A549 treated with AZD9567 at 1 μM for 4 hours (cell line): Measurements from ENCODE around the gene NFX1. TPM values are rescaled to one million over a fixed set of nuclear protein-coding genes. Genes with fewer than 3 reads are reported as not detected.

Experiments
- total RNA-seq: library from RNA; stranded (reverse); fragments of 200-300 nt; extraction: Qiagen RNA extraction; gene quantifications from 5 replicates; pipeline ENCODE4 v1.2.3, GENCODE V29; 2022; ENCODE audit not compliant: insufficient read depth

Gene NFX1
- 28.5 to 40.8 TPM (median 29.2 TPM) in 5 replicates for total RNA-seq

GRCh38 chr9:33290247-33291030 lies at the start of gene NFX1:
Gene NFX1 (plus strand): TSS chr9:33290516. CDS start chr9:33290573, 57 bp downstream.

DNA sequence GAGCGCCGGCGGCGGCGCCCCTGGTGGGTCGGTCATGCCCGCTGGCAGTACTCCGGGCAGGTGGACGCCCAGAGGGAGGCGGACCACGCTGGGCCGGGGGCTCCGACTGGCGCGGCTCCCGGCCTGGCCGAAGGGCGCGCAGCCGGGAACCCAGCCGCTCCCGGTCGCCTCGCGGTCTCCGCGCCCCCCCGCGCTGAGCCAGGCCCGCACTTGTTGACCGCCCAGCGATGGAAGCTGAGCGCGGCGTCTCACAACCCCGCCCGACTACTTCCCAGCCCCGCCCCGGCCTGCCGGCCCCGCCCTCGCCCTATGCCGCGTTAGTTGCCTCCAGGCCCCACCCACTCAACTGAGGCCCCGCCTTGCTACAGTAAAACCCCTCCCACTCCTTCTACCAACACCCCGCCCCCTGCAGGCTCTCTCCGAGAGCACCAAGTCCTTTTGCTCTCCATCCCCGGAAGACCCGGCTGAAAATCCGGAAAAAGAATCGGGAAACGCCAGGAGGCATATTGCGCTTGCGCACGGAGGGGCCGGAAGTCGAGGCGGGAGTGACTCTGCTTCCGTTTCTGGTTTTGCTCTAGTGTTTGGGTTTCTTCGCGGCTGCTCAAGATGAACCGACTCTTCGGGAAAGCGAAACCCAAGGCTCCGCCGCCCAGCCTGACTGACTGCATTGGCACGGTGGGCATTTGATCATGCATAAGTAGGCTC lies 25.7 kb upstream of the NFX1 start, which contains the start of the genes BAG1 and CHMP5:
Gene BAG1 (minus strand): TSS at position 236 of the 705 bp plus-strand sequence.
Gene CHMP5 (plus strand): TSS at position 577 of the 705 bp plus-strand sequence. CDS start 30 bp downstream, at position 607.

DNA sequence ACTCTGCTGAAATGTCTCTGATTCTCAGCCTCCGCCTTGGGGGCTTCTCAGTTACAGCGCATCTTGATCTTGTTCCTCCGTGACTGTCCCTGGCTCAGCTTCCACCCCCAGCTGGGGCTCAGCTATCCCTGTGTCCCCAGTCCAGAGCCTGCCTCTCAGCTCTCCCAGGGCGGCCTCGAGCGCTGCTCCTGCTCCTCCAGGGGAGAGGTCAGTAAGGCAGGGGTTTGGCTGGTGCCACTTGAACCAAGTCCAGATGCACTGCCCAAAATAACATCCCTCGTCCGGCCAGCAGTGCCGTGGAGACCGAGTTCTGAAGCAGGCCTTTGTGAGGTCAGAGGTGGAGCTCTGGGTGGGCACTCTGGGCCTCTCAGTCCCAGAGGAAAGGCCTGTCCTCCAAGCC lies 112.1 kb downstream of the NFX1 start, which contains the start of gene AQP7:
Gene AQP7 (minus strand): TSS at position 198 of the 400 bp plus-strand sequence. CDS start 1,306 bp downstream, outside the sequence.

Other genes with a start within 250 kb of the NFX1 start
- gene SMU1, start 213.8 kb upstream of the NFX1 start, total RNA-seq = 17.2 to 25.2 TPM (median 18.2 TPM) in 5 replicates
- 174 to 231 TPM (median 193 TPM) in 5 replicates for gene B4GALT1, start 123.2 kb upstream of the NFX1 start, total RNA-seq
- gene SPINK4, start 50.3 kb upstream of the NFX1 start, total RNA-seq = not detected in 5 replicates
- 125 to 134 TPM (median 131 TPM) in 5 replicates for gene BAG1, start 25.8 kb upstream of the NFX1 start, total RNA-seq
- 65.4 to 76.6 TPM (median 74.4 TPM) in 5 replicates for gene CHMP5, start 25.5 kb upstream of the NFX1 start, total RNA-seq
- 0.37 to 0.56 TPM (median 0.43 TPM) in 4 of 5 replicates, not detected in the other for gene AQP7, start 112.1 kb downstream of the NFX1 start, total RNA-seq
- 8.1 to 19.4 TPM (median 17.0 TPM) in 5 replicates for gene AQP3, start 157.1 kb downstream of the NFX1 start, total RNA-seq
- 65.8 to 78.8 TPM (median 72.5 TPM) in 5 replicates for gene NOL6, start 183.4 kb downstream of the NFX1 start, total RNA-seq
- gene ANKRD18B, start 233.7 kb downstream of the NFX1 start, total RNA-seq = 2.4 to 8.7 TPM (median 7.2 TPM) in 5 replicates